Tibial nerve (tissue), 4 donors: Measurements from ENCODE around the gene FBXO42.

Experiments used
- EP300 ChIP-seq, 2 donors: sonication (generic); formaldehyde crosslinking; IDR thresholded peaks; one replicate each; pipeline ENCODE4 v1.6.1; 2017; ENCODE audit warnings: antibody characterized with exemption in 2 of 2, mild to moderate bottlenecking in 1 of 2
- POLR2A ChIP-seq, 2 donors: fragments of 450-650 bp; IDR thresholded peaks; one replicate each; pipeline ENCODE4 v1.6.1; 2017; ENCODE audit warnings: antibody characterized with exemption in 2 of 2, mild to moderate bottlenecking in 2 of 2, moderate library complexity in 2 of 2
- TF ChIP-seq, protein P1 (sequence below), 5 experiments: fragments of 200-600 bp in 3 of 5; fragments of 450-650 bp in 2 of 5; sonication (generic) in 3 of 5; IDR thresholded peaks; one replicate each; pipeline ENCODE4 v1.5.1; 2016 to 2019; ENCODE audit warnings: antibody characterized with exemption in 5 of 5, mild to moderate bottlenecking in 3 of 5, moderate library complexity in 2 of 5

DNA sequence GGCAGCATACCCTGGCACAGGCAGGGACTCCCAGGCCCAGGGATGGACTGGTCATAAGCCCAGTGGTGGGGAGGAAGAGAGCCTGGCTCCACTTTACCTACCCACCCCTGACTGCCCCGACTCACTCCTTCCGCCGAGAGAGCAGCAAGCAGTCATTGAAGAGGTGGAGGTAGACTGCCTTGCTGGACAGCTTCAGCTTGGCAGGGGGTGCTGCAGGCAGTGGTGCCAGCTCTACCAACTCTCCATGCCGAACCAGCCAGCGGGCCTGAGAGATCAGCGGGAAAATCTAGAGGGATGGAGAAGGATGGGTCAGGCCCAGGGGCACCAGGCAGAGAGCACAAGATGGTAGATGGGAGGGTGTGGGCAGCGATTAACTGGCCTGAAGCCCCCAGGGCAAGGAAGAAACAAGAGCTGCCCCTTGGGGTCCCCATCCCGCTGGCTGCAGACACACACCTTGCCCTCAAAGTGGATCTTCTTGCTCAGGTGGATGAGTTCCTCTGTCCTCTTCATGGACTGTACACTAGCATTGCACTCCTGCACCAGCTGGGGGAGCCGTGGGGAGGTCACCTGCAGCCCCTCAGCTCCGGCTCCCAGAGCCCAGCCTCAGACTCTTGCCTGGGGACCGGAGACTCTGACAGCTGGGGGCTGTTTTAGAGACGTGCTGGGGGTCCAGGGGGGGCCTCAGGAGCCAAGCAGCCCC, 147.5 kb downstream of the FBXO42 start:
- TF ChIP-seq, protein P1, sequence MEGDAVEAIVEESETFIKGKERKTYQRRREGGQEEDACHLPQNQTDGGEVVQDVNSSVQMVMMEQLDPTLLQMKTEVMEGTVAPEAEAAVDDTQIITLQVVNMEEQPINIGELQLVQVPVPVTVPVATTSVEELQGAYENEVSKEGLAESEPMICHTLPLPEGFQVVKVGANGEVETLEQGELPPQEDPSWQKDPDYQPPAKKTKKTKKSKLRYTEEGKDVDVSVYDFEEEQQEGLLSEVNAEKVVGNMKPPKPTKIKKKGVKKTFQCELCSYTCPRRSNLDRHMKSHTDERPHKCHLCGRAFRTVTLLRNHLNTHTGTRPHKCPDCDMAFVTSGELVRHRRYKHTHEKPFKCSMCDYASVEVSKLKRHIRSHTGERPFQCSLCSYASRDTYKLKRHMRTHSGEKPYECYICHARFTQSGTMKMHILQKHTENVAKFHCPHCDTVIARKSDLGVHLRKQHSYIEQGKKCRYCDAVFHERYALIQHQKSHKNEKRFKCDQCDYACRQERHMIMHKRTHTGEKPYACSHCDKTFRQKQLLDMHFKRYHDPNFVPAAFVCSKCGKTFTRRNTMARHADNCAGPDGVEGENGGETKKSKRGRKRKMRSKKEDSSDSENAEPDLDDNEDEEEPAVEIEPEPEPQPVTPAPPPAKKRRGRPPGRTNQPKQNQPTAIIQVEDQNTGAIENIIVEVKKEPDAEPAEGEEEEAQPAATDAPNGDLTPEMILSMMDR (IDR thresholded peaks at IDR 0.05): no peak
- TF ChIP-seq POLR2A (IDR thresholded peaks at IDR 0.05) (no peak), EP300 (IDR thresholded peaks at IDR 0.05) (no peak)
